H1 (cell line): ENCODE measurements around the gene EPS8L1. TPM values are rescaled to one million over a fixed set of nuclear protein-coding genes. Genes with fewer than 3 reads are reported as not detected.

ENCODE experiments used
- CTCF ChIA-PET: fragments of 300-600 bp; sonication (Branson Sonifier 250); formaldehyde crosslinking; loops from one replicate; lab custom pipeline; 2021; ENCODE audit not compliant: partially characterized antibody; lab: Charles Lee
- POLR2A ChIA-PET: fragments of 300-600 bp; sonication (Branson Sonifier 250); formaldehyde crosslinking; loops from one replicate; lab custom pipeline; 2021; ENCODE audit warnings: inconsistent platforms; ENCODE audit not compliant: partially characterized antibody; lab: Charles Lee
- DNase-seq, 2 experiments: peaks; one replicate each; pipeline versions ENCODE4 v3.0.0 to v3.0.0-alpha.2; 2010 to 2022; ENCODE audit warnings: low spot score in 2 of 2, low read depth in 1 of 2, mixed read lengths in 1 of 2
- FAIRE-seq: peaks from 2 replicates; lab custom pipeline; 2011; peaks lifted over from hg19 to GRCh38; lab: Jason Lieb, UNC
- H2AFZ ChIP-seq: 2 replicates; pipeline ENCODE4 v1.8.1; 2012; ENCODE audit warnings: low read length, inconsistent platforms
- H2AK5ac ChIP-seq: 2 replicates; pipeline ENCODE4 v1.6.1; 2013; ENCODE audit warnings: low read depth, low read length
- H2BK120ac ChIP-seq: replicated peaks from 2 replicates; pipeline ENCODE3; 2013; ENCODE audit warnings: low read depth, low read length, inconsistent platforms
- H2BK12ac ChIP-seq: 2 replicates; pipeline ENCODE4 v1.6.1; 2013; ENCODE audit warnings: low read depth, low read length
- H2BK15ac ChIP-seq: 2 replicates; pipeline ENCODE4 v1.6.1; 2013; ENCODE audit warnings: low read length
- H2BK20ac ChIP-seq: 2 replicates; pipeline ENCODE4 v1.6.1; 2013; ENCODE audit warnings: low read length
- H2BK5ac ChIP-seq: 2 replicates; pipeline ENCODE4 v1.6.1; 2013; ENCODE audit warnings: low read depth, low read length
- H3K14ac ChIP-seq: 2 replicates; pipeline ENCODE4 v1.6.1; 2013; ENCODE audit warnings: inconsistent platforms; ENCODE audit not compliant: insufficient read length
- H3K18ac ChIP-seq: 2 replicates; pipeline ENCODE4 v1.6.1; 2013; ENCODE audit warnings: low read length; ENCODE audit errors: extremely low read depth
- H3K23ac ChIP-seq: 2 replicates; pipeline ENCODE4 v1.6.1; 2013; ENCODE audit warnings: inconsistent platforms; ENCODE audit not compliant: insufficient read length
- H3K23me2 ChIP-seq: 2 replicates; pipeline ENCODE4 v1.6.1; 2013; ENCODE audit warnings: low read depth, low read length
- H3K27ac ChIP-seq: 2 replicates; pipeline ENCODE4 v1.6.1; 2011; ENCODE audit warnings: low read depth, low read length, inconsistent platforms
- H3K27me3 ChIP-seq, 4 experiments: replicated peaks in 1 of 4; 1 replicate in 1 of 4; 2 replicates in 3 of 4; pipeline versions ENCODE4 v1.6.1 to v1.8.1; 2011 to 2013; ENCODE audit warnings: low read length in 3 of 4, mild to moderate bottlenecking in 3 of 4, inconsistent platforms in 2 of 4, mixed read lengths in 2 of 4, moderate library complexity in 1 of 4; ENCODE audit not compliant: control insufficient read depth in 3 of 4, insufficient read depth in 3 of 4; ENCODE audit errors: extremely low read depth in 1 of 4
- H3K36me3 ChIP-seq, 4 experiments: 2 replicates each; pipeline versions ENCODE4 v1.6.1 to v1.8.1; 2011 to 2013; ENCODE audit warnings: mild to moderate bottlenecking in 4 of 4, low read length in 3 of 4, moderate library complexity in 2 of 4, control low read depth in 1 of 4, inconsistent platforms in 1 of 4; ENCODE audit not compliant: insufficient read depth in 4 of 4, control insufficient read depth in 2 of 4
- H3K4ac ChIP-seq: replicated peaks from 2 replicates; pipeline ENCODE3; 2013; ENCODE audit warnings: low read length, low read depth, mixed read lengths, inconsistent platforms; ENCODE audit not compliant: insufficient read length
- H3K4me1 ChIP-seq, 4 experiments: replicated peaks in 1 of 4; 1 replicate in 1 of 4; 2 replicates in 3 of 4; pipeline versions ENCODE4 v1.6.1 to v1.8.1; 2011 to 2013; ENCODE audit warnings: low read length in 3 of 4, inconsistent platforms in 2 of 4, mixed read lengths in 1 of 4; ENCODE audit not compliant: insufficient read depth in 4 of 4, control insufficient read depth in 3 of 4
- H3K4me2 ChIP-seq, 2 experiments: 2 replicates each; pipeline versions ENCODE4 v1.6.1 to v1.8.1; 2011 to 2013; ENCODE audit warnings: low read depth in 2 of 2, low read length in 2 of 2, control low read depth in 1 of 2, inconsistent platforms in 1 of 2, mild to moderate bottlenecking in 1 of 2; ENCODE audit not compliant: insufficient read depth in 1 of 2
- H3K4me3 ChIP-seq, 4 experiments: fragments of 200-600, 300-600 bp in 1 of 4; sonication (generic), shearing (Covaris generic), sonication (Bioruptor Twin) in 1 of 4; 2 replicates each; pipeline versions ENCODE4 v1.5.1 to v1.8.1; 2011 to 2016; ENCODE audit warnings: low read length in 4 of 4, low read depth in 3 of 4, control low read depth in 2 of 4, inconsistent platforms in 2 of 4, mild to moderate bottlenecking in 2 of 4, mixed read lengths in 1 of 4, moderate library complexity in 1 of 4; ENCODE audit not compliant: insufficient read depth in 2 of 4; ENCODE audit errors: extremely low read depth in 1 of 4
- H3K56ac ChIP-seq: replicated peaks from 2 replicates; pipeline ENCODE3; 2013; ENCODE audit warnings: low read depth, mild to moderate bottlenecking, mixed read lengths, low read length, inconsistent platforms; ENCODE audit not compliant: insufficient read length
- H3K79me1 ChIP-seq: 2 replicates; pipeline ENCODE4 v1.6.1; 2013; ENCODE audit warnings: low read depth, low read length, control low read depth
- H3K79me2 ChIP-seq, 2 experiments: 2 replicates each; pipeline versions ENCODE4 v1.6.1 to v1.8.1; 2012 to 2013; ENCODE audit warnings: low read length in 2 of 2, mild to moderate bottlenecking in 2 of 2, inconsistent platforms in 1 of 2; ENCODE audit not compliant: insufficient read depth in 2 of 2, control insufficient read depth in 1 of 2
- H3K9ac ChIP-seq, 4 experiments: replicated peaks in 1 of 4; 1 replicate in 1 of 4; 2 replicates in 3 of 4; pipeline versions ENCODE4 v1.6.1 to v1.8.1; 2011 to 2013; ENCODE audit warnings: low read depth in 3 of 4, low read length in 3 of 4, control low read depth in 2 of 4, mild to moderate bottlenecking in 2 of 4, moderate library complexity in 2 of 4, inconsistent platforms in 1 of 4; ENCODE audit errors: extremely low read depth in 1 of 4
- H3K9me3 ChIP-seq, 2 experiments: 2 replicates each; pipeline versions ENCODE4 v1.6.1 to v1.8.1; 2012 to 2013; ENCODE audit warnings: mild to moderate bottlenecking in 2 of 2, moderate library complexity in 2 of 2, control low read depth in 1 of 2, inconsistent platforms in 1 of 2, low read depth in 1 of 2, low read length in 1 of 2, mixed read lengths in 1 of 2; ENCODE audit not compliant: insufficient read depth in 2 of 2
- H4K20me1 ChIP-seq, 2 experiments: replicated peaks in 1 of 2; 2 replicates each; pipeline versions ENCODE3 to v1.8.1; 2011 to 2013; ENCODE audit warnings: inconsistent platforms in 2 of 2, low read length in 2 of 2, mild to moderate bottlenecking in 1 of 2; ENCODE audit not compliant: insufficient read depth in 2 of 2, control insufficient read depth in 1 of 2
- H4K5ac ChIP-seq: 2 replicates; pipeline ENCODE4 v1.6.1; 2013; ENCODE audit warnings: low read length, low read depth, mixed read lengths, inconsistent platforms; ENCODE audit not compliant: insufficient read length
- H4K8ac ChIP-seq: 2 replicates; pipeline ENCODE4 v1.8.0; 2013; ENCODE audit warnings: mild to moderate bottlenecking, moderate library complexity, low read length, inconsistent platforms; ENCODE audit not compliant: insufficient read depth; ENCODE audit errors: extremely low read depth
- H4K91ac ChIP-seq: replicated peaks from 2 replicates; pipeline ENCODE3; 2013; ENCODE audit warnings: low read length, mixed read lengths, inconsistent platforms; ENCODE audit not compliant: insufficient read length
- EP300 ChIP-seq, 2 experiments: IDR thresholded peaks; 1 replicate in 1 of 2; 2 replicates in 1 of 2; pipeline ENCODE4 v1.6.1; 2011 to 2012; ENCODE audit warnings: low read depth in 2 of 2, low read length in 2 of 2, mild to moderate bottlenecking in 2 of 2, borderline replicate concordance in 1 of 2, inconsistent platforms in 1 of 2, moderate library complexity in 1 of 2
- FOSL1 ChIP-seq: IDR thresholded peaks from 2 replicates; pipeline ENCODE4 v1.6.1; 2011; ENCODE audit warnings: mild to moderate bottlenecking, low read depth, low read length, moderate library complexity; ENCODE audit not compliant: insufficient read depth
- NANOG ChIP-seq: IDR thresholded peaks from 2 replicates; pipeline ENCODE4 v1.6.1; 2011; ENCODE audit warnings: low read length, low read depth, mild to moderate bottlenecking, inconsistent platforms; ENCODE audit not compliant: insufficient read depth, poor library complexity, severe bottlenecking
- WGBS, 2 experiments: shearing (Covaris generic) in 1 of 2; methylation state at CpG; one replicate each; pipeline versions ENCODE4 v1.1.6 to v1.1.7; 2013 to 2015; ENCODE audit warnings: low lambda C conversion rate in 2 of 2, mixed read lengths in 2 of 2, inconsistent platforms in 1 of 2, low coverage in 1 of 2, missing lambda C conversion rate in 1 of 2; ENCODE audit not compliant: insufficient replicate concordance in 2 of 2, insufficient coverage in 1 of 2, insufficient read length in 1 of 2; ENCODE audit errors: extremely low coverage in 1 of 2, missing lambda C conversion rate in 1 of 2; 5-methylcytosine and 5-hydroxymethylcytosine counted together
- polyA plus RNA-seq, 7 experiments: library from polyadenylated mRNA; depleted of rRNA in 3 of 7; stranded (reverse) in 5 of 7; unstranded in 2 of 7; fragments of >200 nt in 5 of 7; fragments of 200-250 nt in 2 of 7; gene quantifications; 1 replicate in 5 of 7; 2 replicates in 1 of 7; 4 replicates in 1 of 7; pipeline versions ENCODE4 v1.2.1 to v1.2.3, GENCODE V29; 2011 to 2013; ENCODE audit warnings: missing spikeins in 2 of 7, mixed read lengths in 2 of 7
- total RNA-seq: library from RNA; stranded (reverse); fragmentation: NEBNext Ultra II Directional; extraction: Animal tissue kit (Norgen Biotek cat#: 25700); gene quantifications from 2 replicates; pipeline ENCODE4 v1.2.1, GENCODE V29; 2021

EPS8L1 gene
- total and polyA plus RNA-seq, 2 of the 8 experiments (the other 6 are each of a cell fraction or from before 2014, with no cell fraction given) = 19.8 to 30.2 TPM

DNA sequence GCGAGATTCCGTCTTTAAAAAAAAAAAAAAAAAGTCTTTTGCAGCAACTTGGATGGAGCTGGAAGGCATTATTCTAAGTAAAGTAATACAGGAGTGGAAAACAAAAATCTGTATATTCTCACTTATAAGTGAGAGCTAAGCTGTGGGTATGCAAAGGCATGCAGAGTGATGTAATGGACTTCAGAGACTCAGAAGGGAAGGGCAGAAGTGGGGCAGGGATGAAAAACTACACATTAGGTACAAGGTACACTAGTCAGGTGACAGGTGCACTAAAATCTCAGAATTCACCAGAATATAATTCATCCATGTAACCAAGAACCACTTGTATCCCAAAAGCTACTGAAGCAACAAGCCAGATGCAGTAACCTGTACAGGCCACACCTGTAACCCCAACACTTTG lies 39.6 kb upstream of the EPS8L1 start:
- Histone ChIP-seq H2BK120ac (no peak overlapping the region), H3K56ac (no peak overlapping the region), H3K14ac (no peak overlapping the region), H3K79me2 (peaks cover 0 to 14% of the 10 kb centered on the region in 2 experiments; a peak in 1 of 4 replicates), H3K4me3 (no peak overlapping the region), H3K4me1 (peaks cover 0 to 3% (median 0%) of the 10 kb centered on the region in 4 experiments; a peak in 1 of 7 replicates), H4K5ac (no peak overlapping the region), H3K9me3 (no peaks in the 10 kb centered on the region), H4K20me1 (peaks cover 2 to 3% of the 10 kb centered on the region in 2 experiments), H3K4ac (no peak overlapping the region), H2BK5ac (no peak overlapping the region), H3K23me2 (no peaks in the 10 kb centered on the region; the same call in 1 of the 2 replicates), H2AFZ (no peak overlapping the region), H4K91ac (no peak overlapping the region), H2BK15ac (no peak overlapping the region), H3K27ac (no peak overlapping the region), H3K36me3 (no peaks in the 10 kb centered on the region), H3K4me2 (no peak overlapping the region), H2BK12ac (no peak overlapping the region), H3K23ac (no peak overlapping the region), H2BK20ac (no peak overlapping the region), H3K79me1 (peaks cover 4% of the 10 kb centered on the region; the same call in 1 of the 2 replicates), H2AK5ac (no peak overlapping the region), H3K18ac (no peak overlapping the region), H3K27me3 (no peaks in the 10 kb centered on the region), H3K9ac (no peak overlapping the region), H4K8ac (no peak overlapping the region)
- WGBS, 2 experiments = no CpG with 5 or more reads among the region's 2 CpGs
- DNase-seq (no peak), FAIRE-seq (no peak)
- POLR2A ChIA-PET = no interaction called here
- CTCF ChIA-PET = interaction anchor here (0.7 to 2.1 kb wide), 3 partner anchors 11 to 24 kb away, joined by 3 to 7 read pairs (median 3); no protein-coding TSS in a partner anchor
- TF ChIP-seq EP300 (IDR thresholded peaks at IDR 0.05; ENCODE audit: borderline replicate concordance in 1 of 2, low read depth in 2 of 2, low read length in 2 of 2) (no peak), FOSL1 (no peak), NANOG (no peak)
